ENCODE data around the gene JAK3.
A peak's percentile ranks its signal among the peaks of the same experiment; 100 is the strongest.

The JAK3 gene

DNA sequence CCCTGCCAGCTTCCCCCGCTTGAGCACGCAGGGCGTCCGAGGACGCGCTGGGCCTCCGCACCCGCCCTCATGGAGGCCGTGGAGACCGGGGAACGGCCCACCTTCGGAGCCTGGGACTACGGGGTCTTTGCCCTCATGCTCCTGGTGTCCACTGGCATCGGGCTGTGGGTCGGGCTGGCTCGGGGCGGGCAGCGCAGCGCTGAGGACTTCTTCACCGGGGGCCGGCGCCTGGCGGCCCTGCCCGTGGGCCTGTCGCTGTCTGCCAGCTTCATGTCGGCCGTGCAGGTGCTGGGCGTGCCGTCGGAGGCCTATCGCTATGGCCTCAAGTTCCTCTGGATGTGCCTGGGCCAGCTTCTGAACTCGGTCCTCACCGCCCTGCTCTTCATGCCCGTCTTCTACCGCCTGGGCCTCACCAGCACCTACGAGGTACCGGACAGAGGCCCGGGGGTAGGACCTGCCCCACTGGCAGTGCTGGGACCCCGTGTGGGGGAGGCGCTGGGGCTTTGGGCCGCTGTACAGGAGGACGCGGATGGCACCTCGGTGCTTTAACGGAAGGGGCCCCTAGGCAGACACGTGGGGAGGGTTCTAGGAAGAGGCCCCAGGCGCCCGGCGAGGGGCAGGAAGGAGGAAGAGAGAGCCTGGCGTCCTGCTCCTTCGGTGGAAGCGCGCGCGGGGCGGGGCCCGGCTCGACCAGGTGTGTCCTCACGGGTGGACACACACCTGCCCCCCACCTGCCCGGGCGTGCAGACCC, 24.6 kb upstream of the JAK3 start:
- Histone ChIP-seq H3K36me3 (ENCODE audit: control insufficient read depth, insufficient read depth, low read length) (no peaks in the 10 kb centered on the region), H3K27ac (ENCODE audit: low read depth, low read length) (no peak overlapping the region), H3K4me3 (ENCODE audit: low read length) (no peak overlapping the region), H3K27me3 (ENCODE audit: control insufficient read depth, insufficient read depth, low read length) (peaks cover 23% of the 10 kb centered on the region), H3K4me1 (ENCODE audit: control insufficient read depth, insufficient read depth, low read length) (no peaks in the 10 kb centered on the region), H3K9ac (ENCODE audit: low read length) (no peak overlapping the region)

DNA sequence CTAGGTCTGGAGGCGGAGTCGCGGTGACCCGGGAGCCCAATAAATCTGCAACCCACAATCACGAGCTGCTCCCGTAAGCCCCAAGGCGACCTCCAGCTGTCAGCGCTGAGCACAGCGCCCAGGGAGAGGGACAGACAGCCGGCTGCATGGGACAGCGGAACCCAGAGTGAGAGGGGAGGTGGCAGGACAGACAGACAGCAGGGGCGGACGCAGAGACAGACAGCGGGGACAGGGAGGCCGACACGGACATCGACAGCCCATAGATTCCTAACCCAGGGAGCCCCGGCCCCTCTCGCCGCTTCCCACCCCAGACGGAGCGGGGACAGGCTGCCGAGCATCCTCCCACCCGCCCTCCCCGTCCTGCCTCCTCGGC, 24.1 kb upstream of the JAK3 start, which contains the start of gene SLC5A5:
Gene SLC5A5, plus strand, starts transcription at position 68 of the 373 bp plus-strand sequence. CDS start 375 bp downstream, outside the sequence.
- H3K4me3 ChIP-seq (ENCODE audit: low read length), result peak within 1 kb of the TSS; percentile 15
- peaks cover 23% of the 10 kb centered on the region for H3K27me3 ChIP-seq (ENCODE audit: control insufficient read depth, insufficient read depth, low read length)
- H3K4me1 ChIP-seq (ENCODE audit: control insufficient read depth, insufficient read depth, low read length), result no peaks in the 10 kb centered on the region
- H3K36me3 ChIP-seq (ENCODE audit: control insufficient read depth, insufficient read depth, low read length), result no peaks in the 10 kb centered on the region
- H3K9ac ChIP-seq (ENCODE audit: low read length), result no peak within 1 kb of the TSS
- no peak within 1 kb of the TSS for H3K27ac ChIP-seq (ENCODE audit: low read depth, low read length)

DNA sequence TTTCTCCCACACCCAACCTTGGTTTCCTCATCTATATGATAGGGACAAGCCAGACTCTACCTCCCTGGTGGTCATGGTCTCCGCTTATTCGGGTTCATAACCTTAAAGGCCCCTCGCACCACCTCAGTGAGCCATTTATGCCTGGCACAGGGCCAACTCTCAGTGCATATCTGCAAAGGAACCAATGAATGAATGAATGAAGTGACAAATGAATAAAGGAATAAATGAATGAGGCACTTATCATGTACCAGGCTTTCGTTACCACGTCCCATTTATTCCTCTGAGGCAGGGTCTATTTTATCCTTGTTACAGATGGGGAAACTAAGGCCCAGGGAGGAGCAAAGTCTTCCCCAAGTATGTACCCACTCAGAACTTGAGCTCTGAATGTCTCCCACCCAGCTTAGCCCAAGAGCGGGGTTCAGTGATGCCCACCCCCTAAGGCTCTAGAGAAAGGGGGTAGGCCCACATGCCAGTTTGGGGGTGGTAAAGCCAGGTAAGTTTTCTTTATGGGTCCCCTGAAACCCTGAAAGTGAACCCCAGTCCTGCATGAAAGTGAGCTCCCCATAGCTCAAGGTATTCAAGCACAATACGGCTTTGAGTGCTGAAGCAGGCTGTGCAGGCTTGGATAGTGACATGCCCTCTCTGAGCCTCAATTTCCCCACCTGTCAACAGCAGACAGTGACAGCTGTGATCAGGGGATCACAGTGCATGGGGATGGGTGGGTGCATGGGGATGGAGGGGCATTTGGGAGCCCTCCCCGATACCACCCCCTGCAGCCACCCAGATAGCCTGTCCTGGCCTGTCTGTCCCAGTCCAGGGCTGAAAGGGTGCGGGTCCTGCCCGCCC, 23.5 kb upstream of the JAK3 start:
- no peak overlapping the region for H3K27ac ChIP-seq (ENCODE audit: low read depth, low read length)
- peaks cover 23% of the 10 kb centered on the region for H3K27me3 ChIP-seq (ENCODE audit: control insufficient read depth, insufficient read depth, low read length)
- H3K36me3 ChIP-seq (ENCODE audit: control insufficient read depth, insufficient read depth, low read length), result no peaks in the 10 kb centered on the region
- no peak overlapping the region for H3K9ac ChIP-seq (ENCODE audit: low read length)
- H3K4me1 ChIP-seq (ENCODE audit: control insufficient read depth, insufficient read depth, low read length), result no peaks in the 10 kb centered on the region
- H3K4me3 ChIP-seq (ENCODE audit: low read length), result peak overlapping the region; percentile 15

DNA sequence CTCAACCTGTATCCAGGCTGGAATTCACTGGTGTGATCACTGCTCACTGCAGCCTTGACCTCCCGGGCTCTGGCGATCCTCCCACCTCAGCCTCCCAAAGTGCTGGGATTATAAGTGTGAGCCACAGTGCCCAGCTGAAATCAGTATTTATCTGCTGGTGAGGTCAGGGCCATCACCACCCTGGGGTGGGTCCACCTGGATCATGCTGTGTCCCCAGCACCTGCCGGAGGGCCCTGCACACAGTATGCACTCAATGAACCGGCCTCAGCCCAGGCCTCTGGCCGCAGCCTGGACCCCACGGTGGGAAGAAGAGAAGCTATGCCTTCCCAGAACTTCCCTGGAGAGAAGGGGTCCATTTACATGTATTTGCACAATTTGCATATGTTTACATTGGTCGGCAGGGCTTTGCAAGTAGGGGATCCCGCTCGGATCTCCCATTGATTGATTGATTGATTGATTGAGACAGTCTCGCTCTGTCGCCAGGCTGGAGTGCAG, 21.4 kb upstream of the JAK3 start:
- H3K27me3 ChIP-seq (ENCODE audit: control insufficient read depth, insufficient read depth, low read length), result peaks cover 23% of the 10 kb centered on the region
- H3K4me3 ChIP-seq (ENCODE audit: low read length), result no peak overlapping the region
- H3K36me3 ChIP-seq (ENCODE audit: control insufficient read depth, insufficient read depth, low read length), result peaks cover 3% of the 10 kb centered on the region
- H3K4me1 ChIP-seq (ENCODE audit: control insufficient read depth, insufficient read depth, low read length), result no peaks in the 10 kb centered on the region
- no peak overlapping the region for H3K27ac ChIP-seq (ENCODE audit: low read depth, low read length)
- no peak overlapping the region for H3K9ac ChIP-seq (ENCODE audit: low read length)

DNA sequence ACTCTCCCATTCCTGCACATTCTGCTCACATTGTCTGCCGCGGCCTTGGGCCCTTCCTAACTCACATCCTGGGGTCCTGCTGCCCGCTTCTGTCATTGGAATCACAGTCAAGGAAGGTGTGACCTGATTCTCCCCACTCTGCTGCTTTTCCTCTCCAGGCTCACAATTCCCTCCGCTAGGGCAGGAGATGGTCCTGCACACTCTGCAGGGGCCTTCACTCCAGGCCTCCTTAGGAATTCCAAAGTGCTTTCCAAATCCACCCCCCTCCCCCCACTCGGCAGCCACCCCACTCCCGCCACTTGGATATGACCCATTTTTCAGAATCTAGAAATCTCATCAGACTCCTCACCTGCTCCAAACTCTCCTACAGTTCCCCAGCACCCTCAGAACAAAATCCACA, 20.9 kb upstream of the JAK3 start:
- no peaks in the 10 kb centered on the region for H3K4me1 ChIP-seq (ENCODE audit: control insufficient read depth, insufficient read depth, low read length)
- H3K4me3 ChIP-seq (ENCODE audit: low read length), result no peak overlapping the region
- no peak overlapping the region for H3K27ac ChIP-seq (ENCODE audit: low read depth, low read length)
- H3K27me3 ChIP-seq (ENCODE audit: control insufficient read depth, insufficient read depth, low read length), result peaks cover 19% of the 10 kb centered on the region
- peaks cover 5% of the 10 kb centered on the region for H3K36me3 ChIP-seq (ENCODE audit: control insufficient read depth, insufficient read depth, low read length)
- H3K9ac ChIP-seq (ENCODE audit: low read length), result no peak overlapping the region

DNA sequence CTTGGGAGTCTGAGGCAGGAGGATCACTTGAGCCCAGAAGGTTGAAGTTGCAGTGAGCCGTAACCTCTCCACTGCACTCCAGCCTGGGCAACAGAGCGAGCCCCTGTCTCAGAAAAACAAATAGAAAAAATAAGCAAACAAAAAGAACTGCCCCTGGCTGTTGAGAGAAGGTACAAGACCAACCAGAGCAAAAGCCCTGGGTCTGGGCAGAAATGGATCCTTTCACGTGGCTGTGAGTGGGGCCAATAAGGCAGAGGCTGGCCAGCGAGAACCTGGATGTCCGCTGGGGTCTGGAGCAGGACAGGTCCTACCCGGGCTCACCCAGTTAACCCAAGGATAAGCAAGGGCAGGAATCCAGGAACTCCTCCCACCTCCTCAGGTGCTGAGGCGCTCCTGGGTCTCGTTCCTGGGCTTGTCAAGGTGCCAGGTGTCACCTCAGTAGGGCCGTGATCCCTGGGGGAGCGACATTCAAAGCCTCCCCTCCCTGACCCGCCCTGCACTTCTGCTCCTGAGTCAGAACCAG, 19.2 kb upstream of the JAK3 start:
- no peak overlapping the region for H3K27ac ChIP-seq (ENCODE audit: low read depth, low read length)
- H3K9ac ChIP-seq (ENCODE audit: low read length), result no peak overlapping the region
- H3K4me3 ChIP-seq (ENCODE audit: low read length), result no peak overlapping the region
- peaks cover 20% of the 10 kb centered on the region for H3K36me3 ChIP-seq (ENCODE audit: control insufficient read depth, insufficient read depth, low read length)
- H3K27me3 ChIP-seq (ENCODE audit: control insufficient read depth, insufficient read depth, low read length), result peaks cover 9% of the 10 kb centered on the region
- no peaks in the 10 kb centered on the region for H3K4me1 ChIP-seq (ENCODE audit: control insufficient read depth, insufficient read depth, low read length)

DNA sequence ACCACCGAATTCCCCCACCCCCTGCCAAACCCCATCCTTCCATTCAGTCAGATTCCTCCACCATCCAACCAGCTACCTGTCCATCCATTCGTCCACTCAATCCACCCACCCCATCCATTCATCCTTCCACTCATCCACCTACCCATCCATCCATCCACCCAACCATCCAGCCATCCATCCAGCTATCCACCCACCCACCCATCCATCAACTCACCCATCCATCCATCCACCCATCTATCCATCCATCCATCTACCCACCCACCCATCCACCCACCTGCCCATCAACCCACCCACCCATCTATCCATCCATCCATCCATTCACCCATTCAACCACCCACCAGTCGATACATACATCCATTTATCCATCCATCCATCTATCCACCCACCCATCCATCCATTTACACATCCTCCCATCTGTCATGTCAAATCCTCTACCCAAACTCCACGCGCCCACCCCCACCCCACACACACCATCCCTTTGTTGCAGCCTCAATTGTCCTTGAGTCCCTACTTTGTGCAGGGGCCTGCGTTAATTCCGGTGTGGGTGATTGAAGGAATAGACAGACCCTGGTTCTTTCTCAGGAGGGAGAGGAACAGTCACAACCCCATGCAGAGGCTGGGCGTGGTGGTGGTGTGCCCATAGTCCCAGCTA, 18.7 kb upstream of the JAK3 start:
- H3K27ac ChIP-seq (ENCODE audit: low read depth, low read length), result no peak overlapping the region
- peaks cover 4% of the 10 kb centered on the region for H3K27me3 ChIP-seq (ENCODE audit: control insufficient read depth, insufficient read depth, low read length)
- H3K4me1 ChIP-seq (ENCODE audit: control insufficient read depth, insufficient read depth, low read length), result peaks cover 2% of the 10 kb centered on the region
- H3K36me3 ChIP-seq (ENCODE audit: control insufficient read depth, insufficient read depth, low read length), result peaks cover 25% of the 10 kb centered on the region
- H3K9ac ChIP-seq (ENCODE audit: low read length), result no peak overlapping the region
- no peak overlapping the region for H3K4me3 ChIP-seq (ENCODE audit: low read length)

DNA sequence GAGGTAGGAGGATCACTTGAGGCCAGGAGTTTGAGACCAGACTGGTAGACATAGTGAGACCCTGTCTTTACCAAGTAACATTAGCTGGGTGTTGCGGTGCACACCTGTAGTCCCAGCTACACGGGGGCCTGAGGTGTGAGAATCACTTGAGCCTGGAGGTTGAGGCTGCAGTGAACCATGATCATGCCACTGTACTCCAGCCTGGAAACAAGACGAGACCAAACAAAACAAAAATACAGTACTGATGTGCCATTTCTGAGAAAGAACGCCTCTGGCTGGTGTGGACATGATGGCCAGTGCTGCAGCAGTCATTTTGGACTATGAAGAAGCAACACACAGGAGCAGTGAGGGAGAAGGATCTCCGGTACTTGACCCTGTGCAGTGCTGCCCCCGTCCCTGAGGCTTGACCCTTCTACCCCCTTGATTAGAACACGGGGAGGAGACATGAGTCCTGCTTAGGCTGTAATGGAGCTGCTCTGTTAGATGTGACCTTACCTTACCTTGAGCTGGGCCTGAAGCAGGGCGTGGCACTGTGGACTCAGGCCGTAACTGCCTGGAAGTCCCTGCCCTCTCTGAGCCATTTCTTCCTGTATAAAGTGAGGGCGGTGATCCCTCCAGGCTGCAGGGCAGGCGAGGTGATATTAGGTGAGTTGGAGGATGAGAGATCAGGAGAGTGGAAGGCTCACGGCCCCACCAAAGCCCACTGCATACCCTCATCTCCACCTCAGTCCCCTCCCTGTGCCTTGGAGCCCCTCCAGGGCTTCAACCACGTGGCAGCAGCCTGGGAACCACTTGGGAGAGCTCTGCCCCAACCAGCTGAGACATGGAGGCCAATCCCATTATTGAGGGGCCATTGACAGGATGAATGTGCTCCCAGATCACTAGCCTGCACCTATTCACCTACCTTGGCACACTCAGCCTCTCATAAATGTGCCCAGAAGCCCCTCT, 17.9 kb upstream of the JAK3 start:
- peaks cover 9% of the 10 kb centered on the region for H3K4me1 ChIP-seq (ENCODE audit: control insufficient read depth, insufficient read depth, low read length)
- no peaks in the 10 kb centered on the region for H3K27me3 ChIP-seq (ENCODE audit: control insufficient read depth, insufficient read depth, low read length)
- no peak overlapping the region for H3K9ac ChIP-seq (ENCODE audit: low read length)
- peaks cover 25% of the 10 kb centered on the region for H3K36me3 ChIP-seq (ENCODE audit: control insufficient read depth, insufficient read depth, low read length)
- H3K27ac ChIP-seq (ENCODE audit: low read depth, low read length), result no peak overlapping the region
- no peak overlapping the region for H3K4me3 ChIP-seq (ENCODE audit: low read length)

DNA sequence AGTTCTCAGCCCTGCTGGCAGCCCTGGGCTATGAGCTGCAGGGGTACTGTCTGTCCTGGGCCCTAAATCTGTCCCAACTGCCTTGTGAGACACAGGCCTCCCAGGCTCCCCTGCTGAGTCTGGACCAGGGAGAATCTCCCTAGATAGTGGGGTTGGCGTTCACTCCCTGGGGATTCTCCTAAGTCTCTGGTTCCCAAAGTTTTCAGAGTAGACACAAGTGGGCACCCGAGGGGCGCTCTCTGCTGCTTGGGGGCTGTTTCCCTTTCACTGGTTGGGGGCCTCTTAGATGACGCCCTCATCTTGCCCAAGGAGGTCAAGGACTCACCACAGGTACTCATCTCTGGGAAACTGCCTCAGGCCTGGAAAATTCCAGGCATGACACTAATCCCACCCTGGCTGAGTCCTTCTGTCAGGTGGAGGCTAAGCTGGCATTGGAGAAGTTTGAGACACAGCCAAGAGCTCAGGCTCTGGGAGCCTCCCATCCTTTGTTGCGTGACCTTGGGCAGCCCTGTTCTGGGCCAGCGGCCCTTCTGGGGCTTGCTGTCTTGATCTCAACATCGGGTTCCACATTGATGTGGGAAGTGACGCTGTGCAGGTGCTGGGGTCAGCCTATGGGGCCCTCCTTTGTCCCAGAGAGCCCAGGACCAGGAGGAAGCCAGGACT, 15.9 kb upstream of the JAK3 start:
- Histone ChIP-seq H3K4me1 (ENCODE audit: control insufficient read depth, insufficient read depth, low read length) (peaks cover 10% of the 10 kb centered on the region), H3K27me3 (ENCODE audit: control insufficient read depth, insufficient read depth, low read length) (no peaks in the 10 kb centered on the region), H3K9ac (ENCODE audit: low read length) (no peak overlapping the region), H3K4me3 (ENCODE audit: low read length) (no peak overlapping the region), H3K36me3 (ENCODE audit: control insufficient read depth, insufficient read depth, low read length) (peaks cover 25% of the 10 kb centered on the region), H3K27ac (ENCODE audit: low read depth, low read length) (no peak overlapping the region)

DNA sequence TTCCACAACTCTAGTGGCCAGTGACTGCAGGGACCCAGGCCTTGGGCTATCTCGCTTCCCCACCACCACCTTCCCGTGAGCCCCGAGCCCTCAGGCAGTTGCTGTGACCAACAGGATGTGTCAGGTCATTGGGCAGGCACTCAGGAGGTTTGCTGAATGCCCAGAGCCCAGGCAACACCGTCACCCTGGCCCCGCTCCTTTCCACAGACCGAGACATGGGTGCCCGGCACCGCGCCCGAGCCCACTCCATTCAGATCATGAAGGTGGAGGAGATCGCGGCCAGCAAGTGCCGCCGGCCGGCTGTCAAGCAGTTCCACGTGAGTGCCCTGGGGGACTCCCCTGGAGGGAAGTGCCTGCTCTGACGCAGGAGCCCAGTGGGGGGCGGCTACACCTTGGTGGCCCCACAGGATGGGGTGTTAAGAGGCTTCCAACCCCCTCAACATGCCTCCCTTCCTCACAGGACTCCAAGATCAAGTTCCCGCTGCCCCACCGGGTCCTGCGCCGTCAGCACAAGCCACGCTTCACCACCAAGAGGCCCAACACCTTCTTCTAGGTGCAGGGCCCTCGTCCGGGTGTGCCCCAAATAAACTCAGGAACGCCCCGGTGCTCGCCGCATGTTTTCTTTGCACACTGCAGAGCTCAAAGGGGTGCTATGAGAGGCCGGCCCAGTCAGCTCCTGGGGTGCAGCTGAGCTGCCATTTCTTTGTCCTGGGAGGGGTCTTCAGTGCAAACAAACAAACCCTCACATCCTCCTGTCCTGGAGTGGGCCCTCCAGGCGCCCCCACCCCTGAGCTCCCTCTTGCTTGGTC, 15.1 kb upstream of the JAK3 start:
- Histone ChIP-seq H3K4me3 (ENCODE audit: low read length) (no peak overlapping the region), H3K36me3 (ENCODE audit: control insufficient read depth, insufficient read depth, low read length) (peaks cover 25% of the 10 kb centered on the region), H3K9ac (ENCODE audit: low read length) (no peak overlapping the region), H3K4me1 (ENCODE audit: control insufficient read depth, insufficient read depth, low read length) (peaks cover 10% of the 10 kb centered on the region), H3K27me3 (ENCODE audit: control insufficient read depth, insufficient read depth, low read length) (no peaks in the 10 kb centered on the region), H3K27ac (ENCODE audit: low read depth, low read length) (no peak overlapping the region)

All from rectal smooth muscle tissue (tissue), 1 donor.